ENCODE results near the gene FAM89A. TPM values are rescaled to one million over a fixed set of nuclear protein-coding genes. Genes with fewer than 3 reads are reported as not detected.

Gene FAM89A
- total and polyA plus RNA-seq, 9 of the 15 experiments (the other 6 are each of a cell fraction or from before 2014, with no cell fraction given) = 8.7 to 66.2 (median 43.3) TPM

DNA sequence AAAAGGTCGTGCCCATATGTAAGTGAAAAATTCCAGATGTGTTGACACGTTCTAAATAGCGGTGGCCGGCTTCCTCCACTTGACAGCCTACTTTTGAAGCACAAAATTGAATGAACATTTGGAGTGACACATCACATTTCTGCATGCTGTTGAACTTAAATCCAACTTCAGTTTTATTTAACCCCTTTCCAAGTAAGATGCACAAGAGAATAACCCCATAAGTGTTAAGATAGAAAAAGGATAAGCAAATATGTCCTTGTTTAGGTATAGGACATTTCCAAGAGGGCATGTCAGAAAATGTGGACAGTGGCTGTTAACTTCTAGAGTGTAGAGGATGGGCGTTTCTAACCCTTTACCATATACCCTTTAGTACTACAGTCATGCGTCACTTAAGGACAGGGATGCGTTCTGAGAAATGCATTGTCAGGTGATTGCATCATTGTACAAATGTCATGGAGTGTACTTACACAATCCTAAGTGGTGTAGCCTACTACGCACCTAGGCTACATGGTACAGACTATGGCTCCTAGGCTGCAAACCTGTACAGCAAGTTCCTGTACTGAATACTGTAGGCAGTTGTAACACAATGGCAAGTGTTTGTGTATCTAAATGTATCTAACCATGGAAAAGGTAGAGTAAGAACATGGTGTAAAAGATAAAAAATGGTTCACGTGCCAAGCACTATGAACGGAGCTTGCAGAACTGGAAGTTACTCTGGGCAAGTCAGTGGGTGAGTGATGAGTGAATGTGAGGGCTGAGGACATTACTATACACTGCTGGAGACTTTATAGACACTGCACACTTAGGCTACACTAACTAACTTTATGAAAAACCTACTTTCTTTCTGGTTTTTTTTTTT lies 9.3 kb upstream of the FAM89A start (continued):
- TF ChIP-seq CEBPZ (IDR thresholded peaks at IDR 0.05; ENCODE audit: borderline replicate concordance, low read depth, low read length) (no peak), C11orf30 (IDR thresholded peaks at IDR 0.05; ENCODE audit: low read depth) (peak; percentile 96), ZNF311 (CRISPR knock-in tag; IDR thresholded peaks at IDR 0.05) (peak; percentile 90), SOX6 (IDR thresholded peaks at IDR 0.05) (peak; percentile 94), HNRNPL (IDR thresholded peaks at IDR 0.05; ENCODE audit: low read depth, low read length) (no peak), ZBTB33 (CRISPR knock-in tag; IDR thresholded peaks at IDR 0.05) (peak; percentile 45; the same call in 1 of the 2 replicates), CCNT2 (IDR thresholded peaks at IDR 0.05; ENCODE audit: borderline replicate concordance, extremely low read depth, insufficient read length, low read depth, low read length) (peak; percentile 55), DACH1 (IDR thresholded peaks at IDR 0.05; ENCODE audit: partially characterized antibody) (peak; percentile 17), HDGF (IDR thresholded peaks at IDR 0.05) (peak; percentile 13; the same call in 1 of the 2 replicates), HDAC6 (IDR thresholded peaks at IDR 0.05; ENCODE audit: low read depth, low read length) (no peak), GTF2A2 (tag; IDR thresholded peaks at IDR 0.05) (peak; percentile 61; the same call in 1 of the 2 replicates), ZNF217 (CRISPR knock-in tag; IDR thresholded peaks at IDR 0.05) (no peak), ERF (CRISPR knock-in tag; IDR thresholded peaks at IDR 0.05) (0 out of 2 replicates have a peak, but pooled peaks have one; percentile 60), CTBP1 (IDR thresholded peaks at IDR 0.05; ENCODE audit: borderline replicate concordance) (peak; percentile 90), SNRNP70 (optimal IDR thresholded peaks at IDR 0.05; ENCODE audit: low read depth, low read length) (no peak), RFX1 (IDR thresholded peaks at IDR 0.05) (no peak), SAFB (IDR thresholded peaks at IDR 0.05; ENCODE audit: borderline replicate concordance, low read depth, low read length) (no peak)
- TF ChIP-seq, protein P1, sequence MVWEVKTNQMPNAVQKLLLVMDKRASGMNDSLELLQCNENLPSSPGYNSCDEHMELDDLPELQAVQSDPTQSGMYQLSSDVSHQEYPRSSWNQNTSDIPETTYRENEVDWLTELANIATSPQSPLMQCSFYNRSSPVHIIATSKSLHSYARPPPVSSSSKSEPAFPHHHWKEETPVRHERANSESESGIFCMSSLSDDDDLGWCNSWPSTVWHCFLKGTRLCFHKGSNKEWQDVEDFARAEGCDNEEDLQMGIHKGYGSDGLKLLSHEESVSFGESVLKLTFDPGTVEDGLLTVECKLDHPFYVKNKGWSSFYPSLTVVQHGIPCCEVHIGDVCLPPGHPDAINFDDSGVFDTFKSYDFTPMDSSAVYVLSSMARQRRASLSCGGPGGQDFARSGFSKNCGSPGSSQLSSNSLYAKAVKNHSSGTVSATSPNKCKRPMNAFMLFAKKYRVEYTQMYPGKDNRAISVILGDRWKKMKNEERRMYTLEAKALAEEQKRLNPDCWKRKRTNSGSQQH (CRISPR knock-in tag; IDR thresholded peaks at IDR 0.05) = no peak; the same call in none of the 2 replicates
- TF ChIP-seq, protein P2, sequence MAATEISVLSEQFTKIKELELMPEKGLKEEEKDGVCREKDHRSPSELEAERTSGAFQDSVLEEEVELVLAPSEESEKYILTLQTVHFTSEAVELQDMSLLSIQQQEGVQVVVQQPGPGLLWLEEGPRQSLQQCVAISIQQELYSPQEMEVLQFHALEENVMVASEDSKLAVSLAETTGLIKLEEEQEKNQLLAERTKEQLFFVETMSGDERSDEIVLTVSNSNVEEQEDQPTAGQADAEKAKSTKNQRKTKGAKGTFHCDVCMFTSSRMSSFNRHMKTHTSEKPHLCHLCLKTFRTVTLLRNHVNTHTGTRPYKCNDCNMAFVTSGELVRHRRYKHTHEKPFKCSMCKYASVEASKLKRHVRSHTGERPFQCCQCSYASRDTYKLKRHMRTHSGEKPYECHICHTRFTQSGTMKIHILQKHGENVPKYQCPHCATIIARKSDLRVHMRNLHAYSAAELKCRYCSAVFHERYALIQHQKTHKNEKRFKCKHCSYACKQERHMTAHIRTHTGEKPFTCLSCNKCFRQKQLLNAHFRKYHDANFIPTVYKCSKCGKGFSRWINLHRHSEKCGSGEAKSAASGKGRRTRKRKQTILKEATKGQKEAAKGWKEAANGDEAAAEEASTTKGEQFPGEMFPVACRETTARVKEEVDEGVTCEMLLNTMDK (IDR thresholded peaks at IDR 0.05; ENCODE audit: borderline replicate concordance, insufficient read depth, low read depth, low read length, poor library complexity, severe bottlenecking) = no peak

All from K562 (cell line).